Testis (tissue), 2 donors: ENCODE results near the gene SH2D3C.
A peak's percentile ranks its signal among the peaks of the same experiment; 100 is the strongest.

Experiments used
- POLR2A ChIP-seq: fragments of 450-650 bp; IDR thresholded peaks from one replicate; pipeline ENCODE4 v1.6.1; 2017; ENCODE audit warnings: antibody characterized with exemption, mild to moderate bottlenecking, moderate library complexity
- TF ChIP-seq, protein P1 (sequence below), 3 experiments: fragments of 450-650 bp in 2 of 3; fragments of 200-600 bp in 1 of 3; sonication (generic) in 1 of 3; IDR thresholded peaks; one replicate each; pipeline ENCODE4 v1.5.1; 2016 to 2019; ENCODE audit warnings: antibody characterized with exemption in 3 of 3, mild to moderate bottlenecking in 2 of 3, moderate library complexity in 1 of 3

DNA sequence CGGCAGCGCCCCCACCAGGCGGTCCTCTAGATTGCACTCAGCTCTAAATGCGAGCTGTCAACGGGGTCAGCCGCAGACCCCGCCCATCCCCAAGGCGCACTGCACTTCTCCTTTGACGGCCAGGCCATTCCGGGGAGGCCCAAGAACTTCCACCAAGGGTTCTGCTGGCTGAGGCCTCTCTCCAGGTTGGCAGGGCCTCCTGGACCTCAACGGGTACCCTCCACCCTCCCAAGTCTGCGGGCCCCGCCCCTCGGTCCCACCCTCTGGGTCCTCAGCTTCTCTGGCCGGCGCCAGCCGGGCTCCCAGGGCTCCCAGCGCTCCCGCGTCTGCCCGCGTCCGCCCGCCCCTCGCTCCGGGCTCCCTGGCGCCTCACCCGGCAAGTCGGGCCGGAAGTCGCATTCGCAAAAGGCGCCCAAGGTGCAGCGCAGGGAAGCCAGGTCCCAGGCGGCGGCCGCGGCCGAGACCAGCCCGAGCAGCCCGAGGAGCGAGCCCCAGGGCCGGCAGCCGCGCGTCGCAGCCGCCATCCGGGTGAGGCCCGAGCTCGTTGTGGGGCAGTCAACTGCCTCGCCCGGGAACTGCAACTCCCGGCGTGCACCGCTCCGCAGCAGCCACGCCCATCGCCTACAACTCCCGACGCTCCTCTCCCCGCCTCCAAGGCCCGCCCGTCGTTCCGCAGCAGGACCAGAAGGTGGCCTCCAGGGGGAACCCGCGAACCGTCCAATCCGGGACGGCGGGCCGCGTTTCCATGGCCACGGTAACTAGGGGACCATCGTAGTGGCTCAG lies 43.5 kb downstream of the SH2D3C start, which contains the start of gene TOR2A:
- peak; percentile 20 for TF ChIP-seq POLR2A
- TF ChIP-seq, protein P1, sequence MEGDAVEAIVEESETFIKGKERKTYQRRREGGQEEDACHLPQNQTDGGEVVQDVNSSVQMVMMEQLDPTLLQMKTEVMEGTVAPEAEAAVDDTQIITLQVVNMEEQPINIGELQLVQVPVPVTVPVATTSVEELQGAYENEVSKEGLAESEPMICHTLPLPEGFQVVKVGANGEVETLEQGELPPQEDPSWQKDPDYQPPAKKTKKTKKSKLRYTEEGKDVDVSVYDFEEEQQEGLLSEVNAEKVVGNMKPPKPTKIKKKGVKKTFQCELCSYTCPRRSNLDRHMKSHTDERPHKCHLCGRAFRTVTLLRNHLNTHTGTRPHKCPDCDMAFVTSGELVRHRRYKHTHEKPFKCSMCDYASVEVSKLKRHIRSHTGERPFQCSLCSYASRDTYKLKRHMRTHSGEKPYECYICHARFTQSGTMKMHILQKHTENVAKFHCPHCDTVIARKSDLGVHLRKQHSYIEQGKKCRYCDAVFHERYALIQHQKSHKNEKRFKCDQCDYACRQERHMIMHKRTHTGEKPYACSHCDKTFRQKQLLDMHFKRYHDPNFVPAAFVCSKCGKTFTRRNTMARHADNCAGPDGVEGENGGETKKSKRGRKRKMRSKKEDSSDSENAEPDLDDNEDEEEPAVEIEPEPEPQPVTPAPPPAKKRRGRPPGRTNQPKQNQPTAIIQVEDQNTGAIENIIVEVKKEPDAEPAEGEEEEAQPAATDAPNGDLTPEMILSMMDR (IDR thresholded peaks at IDR 0.05) = peak; percentile 89 to 99 (median 98)
